PC-9 (cell line): ENCODE results near the gene WNT7A.

Experiments
- EZH2 ChIP-seq: fragments of 200-600 bp; sonication (generic); IDR thresholded peaks from 2 replicates; pipeline ENCODE4 v1.8.0; 2017; ENCODE audit warnings: antibody characterized with exemption, low read depth
- TF ChIP-seq, protein P1 (sequence below): fragments of 200-600 bp; sonication (generic); conservative IDR thresholded peaks from 2 replicates; pipeline ENCODE4 v1.6.1; 2017; ENCODE audit warnings: mixed run types, antibody characterized with exemption, mild to moderate bottlenecking, moderate library complexity

- TF ChIP-seq, protein P1, sequence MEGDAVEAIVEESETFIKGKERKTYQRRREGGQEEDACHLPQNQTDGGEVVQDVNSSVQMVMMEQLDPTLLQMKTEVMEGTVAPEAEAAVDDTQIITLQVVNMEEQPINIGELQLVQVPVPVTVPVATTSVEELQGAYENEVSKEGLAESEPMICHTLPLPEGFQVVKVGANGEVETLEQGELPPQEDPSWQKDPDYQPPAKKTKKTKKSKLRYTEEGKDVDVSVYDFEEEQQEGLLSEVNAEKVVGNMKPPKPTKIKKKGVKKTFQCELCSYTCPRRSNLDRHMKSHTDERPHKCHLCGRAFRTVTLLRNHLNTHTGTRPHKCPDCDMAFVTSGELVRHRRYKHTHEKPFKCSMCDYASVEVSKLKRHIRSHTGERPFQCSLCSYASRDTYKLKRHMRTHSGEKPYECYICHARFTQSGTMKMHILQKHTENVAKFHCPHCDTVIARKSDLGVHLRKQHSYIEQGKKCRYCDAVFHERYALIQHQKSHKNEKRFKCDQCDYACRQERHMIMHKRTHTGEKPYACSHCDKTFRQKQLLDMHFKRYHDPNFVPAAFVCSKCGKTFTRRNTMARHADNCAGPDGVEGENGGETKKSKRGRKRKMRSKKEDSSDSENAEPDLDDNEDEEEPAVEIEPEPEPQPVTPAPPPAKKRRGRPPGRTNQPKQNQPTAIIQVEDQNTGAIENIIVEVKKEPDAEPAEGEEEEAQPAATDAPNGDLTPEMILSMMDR: no peak
- TF ChIP-seq EZH2: no peak
Observed at GRCh38 chr3:13827256-13827655, 52.6 kb downstream of the WNT7A start.
